Right atrium auricular region (tissue), 2 donors: Measurements from ENCODE around the gene ZNF341. TPM values are rescaled to one million over a fixed set of nuclear protein-coding genes. Genes with fewer than 3 reads are reported as not detected.
"Not testable (repeated sequence)": the region's sequence is repeated elsewhere in the genome, so short reads cannot be mapped to it uniquely, and the experiment has no call there.

Experiments
- DNase-seq: peaks from one replicate; pipeline ENCODE4 v3.0.0-alpha.2; 2019; ENCODE audit warnings: low spot score
- H3K27ac ChIP-seq, 2 donors: fragments of 200-600 bp; sonication (generic); 1 replicate in 1 of 2; 2 replicates in 1 of 2; pipeline ENCODE4 v1.5.1; 2016 to 2019
- H3K27me3 ChIP-seq, 2 donors: fragments of 200-600 bp; sonication (generic); one replicate each; pipeline versions ENCODE4 v1.5.1 to v1.6.0; 2017 to 2019
- H3K36me3 ChIP-seq: fragments of 200-600 bp; sonication (generic); one replicate; pipeline ENCODE4 v1.5.1; 2016
- H3K4me1 ChIP-seq, 2 donors: fragments of 200-600 bp; sonication (generic); one replicate each; pipeline versions ENCODE4 v1.5.1 to v1.6.0; 2017 to 2019
- H3K4me3 ChIP-seq, 2 donors: fragments of 200-600 bp; sonication (generic); 1 replicate in 1 of 2; 2 replicates in 1 of 2; pipeline ENCODE4 v1.5.1; 2017 to 2019; ENCODE audit warnings: mild to moderate bottlenecking in 1 of 2, moderate library complexity in 1 of 2
- H3K9me3 ChIP-seq, 2 donors: fragments of 200-600 bp; sonication (generic); one replicate each; pipeline ENCODE4 v1.5.1; 2019
- CTCF ChIP-seq, 2 donors: fragments of 200-600 bp; sonication (generic); IDR thresholded peaks; one replicate each; pipeline ENCODE4 v1.5.1; 2019; ENCODE audit warnings: antibody characterized with exemption in 2 of 2
- total RNA-seq, 2 donors: library from RNA; depleted of rRNA; stranded (reverse); fragments of >200 nt; gene quantifications; one replicate each; pipeline ENCODE4 v1.1.0, GENCODE V29; 2016

Gene ZNF341
- total RNA-seq, 2 donors from 2014 or later = 1.0 to 1.8 TPM

DNA sequence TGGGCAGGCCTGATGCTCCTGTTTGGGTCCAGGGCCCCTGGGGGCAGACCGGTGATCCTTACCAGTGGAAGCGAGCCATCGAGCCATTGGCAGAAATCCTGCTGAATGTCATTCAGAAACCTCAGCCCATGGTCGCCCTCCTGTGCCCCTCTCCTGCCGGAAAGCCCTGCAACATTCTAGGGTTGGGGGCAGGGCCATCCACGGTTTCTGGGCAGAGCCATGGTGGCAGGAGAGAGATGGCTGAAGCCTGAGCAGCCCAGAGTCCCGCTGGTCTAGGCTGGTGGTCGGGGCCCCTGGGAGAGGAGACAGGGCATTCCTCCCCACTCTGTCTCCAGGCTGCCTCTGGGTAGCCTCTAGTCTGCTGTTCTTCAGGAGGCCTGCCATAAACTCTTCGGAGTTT is 59.7 kb downstream of the ZNF341 start:
- TF ChIP-seq CTCF (IDR thresholded peaks at IDR 0.05) = no peak
- no peak overlapping the region for H3K4me3 ChIP-seq
- no peak for DNase-seq
- no peak overlapping the region for H3K27ac ChIP-seq
- no peaks in the 10 kb centered on the region for H3K9me3 ChIP-seq
- peaks cover 6% of the 10 kb centered on the region for H3K36me3 ChIP-seq
- H3K4me1 ChIP-seq = peaks cover 0 to 21% of the 10 kb centered on the region in 2 donors
- H3K27me3 ChIP-seq = no peaks in the 10 kb centered on the region

- TF ChIP-seq CTCF (IDR thresholded peaks at IDR 0.05) = peak; percentile 54 to 80
- Histone ChIP-seq H3K4me3 (no peak overlapping the region), H3K36me3 (peaks cover 6% of the 10 kb centered on the region), H3K4me1 (peaks cover 0 to 21% of the 10 kb centered on the region in 2 donors), H3K9me3 (no peaks in the 10 kb centered on the region), H3K27me3 (no peaks in the 10 kb centered on the region), H3K27ac (no peak overlapping the region)
- DNase-seq = no peak
Measured at GRCh38 chr20:33791959-33792597, 60.3 kb downstream of the ZNF341 start.

- H3K27me3 ChIP-seq, H3K4me3 ChIP-seq, H3K36me3 ChIP-seq, H3K9me3 ChIP-seq, DNase-seq: not testable (repeated sequence)
- Histone ChIP-seq H3K4me1 (peaks cover 0 to 21% of the 10 kb centered on the region in 2 donors), H3K27ac (peak overlapping the region in 1 of 2 donors; percentile 51)
Measured at GRCh38 chr20:33792598-33792989, 60.8 kb downstream of the ZNF341 start.

GRCh38 chr20:33793011-33793931 is 61.5 kb downstream of the ZNF341 start:
- H3K36me3 ChIP-seq = peaks cover 6% of the 10 kb centered on the region
- H3K4me1 ChIP-seq = peaks cover 0 to 21% of the 10 kb centered on the region in 2 donors
- TF ChIP-seq CTCF (IDR thresholded peaks at IDR 0.05) = no peak
- H3K27ac ChIP-seq = peak overlapping the region; percentile 37 to 51
- H3K9me3 ChIP-seq = no peaks in the 10 kb centered on the region
- no peaks in the 10 kb centered on the region for H3K27me3 ChIP-seq
- DNase-seq = no peak
- H3K4me3 ChIP-seq = no peak overlapping the region

DNA sequence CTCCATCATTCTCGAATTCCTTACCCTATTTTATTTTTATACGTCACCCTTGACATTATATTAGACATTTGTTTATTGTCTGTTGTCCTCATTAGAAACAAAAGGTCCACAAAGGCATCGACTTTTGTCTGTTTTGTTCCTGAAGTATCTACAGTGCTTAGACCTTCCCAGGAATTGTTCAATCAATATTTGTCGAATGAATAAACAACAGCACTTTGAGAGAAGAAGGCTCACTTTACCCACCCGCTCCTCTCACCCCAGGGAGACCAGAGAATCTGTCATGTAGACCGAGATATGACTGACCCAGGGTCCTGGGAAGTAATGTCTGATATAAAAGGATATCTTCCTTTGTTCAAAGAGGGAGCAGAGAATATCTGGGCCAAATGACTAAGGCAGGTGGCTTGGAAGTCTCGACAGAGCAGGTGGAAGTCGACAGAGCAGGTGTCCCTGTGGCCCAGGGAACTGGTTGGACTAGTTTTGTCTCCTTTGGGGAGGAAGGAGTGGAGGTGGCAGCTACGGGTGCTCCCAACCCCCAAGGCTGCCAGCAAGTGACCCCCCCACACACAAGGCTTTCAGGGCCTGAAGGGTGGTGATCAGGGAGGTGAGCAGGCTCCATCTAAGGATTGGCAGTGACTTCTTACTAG is 64.6 kb downstream of the ZNF341 start:
- Histone ChIP-seq H3K27me3 (no peaks in the 10 kb centered on the region), H3K4me1 (peaks cover 0 to 11% of the 10 kb centered on the region in 2 donors), H3K4me3 (no peak overlapping the region), H3K9me3 (no peaks in the 10 kb centered on the region), H3K36me3 (no peaks in the 10 kb centered on the region), H3K27ac (no peak overlapping the region)
- no peak for TF ChIP-seq CTCF (IDR thresholded peaks at IDR 0.05)
- no peak for DNase-seq
